GM12891 (cell line): Measurements from ENCODE around the gene FSCN2.

Source experiments
- PAX5 ChIP-seq: IDR thresholded peaks from 2 replicates; pipeline ENCODE4 v1.6.1; 2011; ENCODE audit warnings: low read length, moderate library complexity, mild to moderate bottlenecking; ENCODE audit not compliant: insufficient read depth, severe bottlenecking
- POU2F2 ChIP-seq: IDR thresholded peaks from 2 replicates; pipeline ENCODE4 v1.6.1; 2011; ENCODE audit warnings: low read depth, mild to moderate bottlenecking, control low read depth, low read length, moderate library complexity

GRCh38 chr17:81494626-81495377 lies 33.4 kb upstream of the FSCN2 start:
- TF ChIP-seq POU2F2 = no peak
- no peak for TF ChIP-seq PAX5
